Coronary artery (tissue), 2 donors: ENCODE data around the gene TMEM221.

Experiments
- DNase-seq: peaks from one replicate; pipeline ENCODE4 v3.0.0-alpha.2; 2017; ENCODE audit warnings: low spot score
- H3K27ac ChIP-seq, 2 donors: fragments of 200-600 bp; sonication (generic); one replicate each; pipeline ENCODE4 v1.5.1; 2016 to 2019
- H3K4me3 ChIP-seq: fragments of 200-600 bp; sonication (generic); 2 replicates; pipeline ENCODE4 v1.5.1; 2016; ENCODE audit warnings: mild to moderate bottlenecking, moderate library complexity
- CTCF ChIP-seq: fragments of 200-600 bp; sonication (generic); IDR thresholded peaks from one replicate; pipeline ENCODE4 v1.5.1; 2019; ENCODE audit warnings: antibody characterized with exemption

Gene TMEM221

GRCh38 chr19:17470068-17470841 is 21.8 kb upstream of the TMEM221 start, which contains the start of gene SLC27A1:
TSS of gene SLC27A1 (plus strand) at chr19:17470524. CDS start at chr19:17470541, 17 bp downstream.
- Histone ChIP-seq H3K27ac (peak within 1 kb of the TSS; percentile 84 to 97), H3K4me3 (peak within 1 kb of the TSS; percentile 84)
- peak; percentile 100 for DNase-seq
- TF ChIP-seq CTCF: no peak

DNA sequence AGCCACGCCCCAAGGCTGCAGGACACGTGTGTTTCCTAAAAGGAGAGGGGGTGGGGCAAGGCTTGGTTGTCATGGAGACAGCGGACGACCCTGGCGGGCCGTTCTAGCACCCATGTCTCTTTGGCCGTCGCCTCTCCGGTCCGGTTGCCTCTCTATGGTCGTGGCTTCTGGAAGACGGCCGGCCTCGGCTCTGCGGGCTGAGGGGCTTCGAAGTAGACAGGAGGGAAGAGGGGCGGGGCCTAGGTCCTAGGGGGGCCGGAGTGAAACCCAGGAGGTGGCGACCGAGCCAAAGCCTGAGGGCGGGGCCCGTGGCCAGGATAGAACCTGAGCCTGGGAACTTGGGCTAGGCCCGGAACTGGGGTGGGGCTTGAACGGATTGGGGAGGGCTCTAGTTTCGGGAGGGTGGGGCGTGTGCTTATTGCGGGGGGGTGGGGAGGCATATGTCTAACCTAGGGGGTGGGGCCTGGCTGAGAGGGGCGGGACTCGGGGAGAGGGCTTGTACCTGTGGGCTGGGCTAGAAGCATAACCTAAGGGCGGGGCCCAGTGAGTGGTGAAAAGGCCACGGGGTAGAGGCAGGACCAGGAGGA is 21.1 kb upstream of the TMEM221 start:
- TF ChIP-seq CTCF: no peak
- peak overlapping the region; percentile 84 to 97 for H3K27ac ChIP-seq
- H3K4me3 ChIP-seq: peak overlapping the region; percentile 84
- peak; percentile 98 for DNase-seq

DNA sequence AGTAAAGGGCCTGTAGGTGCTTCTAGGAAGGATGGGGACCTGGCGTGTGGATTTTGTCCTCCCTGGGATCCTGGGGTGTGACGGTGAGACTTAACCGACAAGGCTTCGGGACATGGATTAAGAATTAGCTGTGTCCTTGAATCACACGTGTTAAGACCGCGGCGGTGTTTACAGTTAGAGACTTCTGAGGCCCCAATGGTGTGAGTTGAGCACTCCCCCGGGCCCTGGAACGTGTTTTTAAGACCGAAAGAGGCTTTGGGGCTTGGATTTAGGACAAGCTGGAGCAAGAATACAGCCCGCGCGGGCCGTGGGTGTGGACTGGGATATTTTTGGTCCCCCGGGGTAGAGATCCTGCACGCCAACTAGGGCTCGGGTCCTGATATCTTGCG is 20.6 kb upstream of the TMEM221 start:
- Histone ChIP-seq H3K4me3 (peak overlapping the region; percentile 84), H3K27ac (peak overlapping the region; percentile 84 to 97)
- TF ChIP-seq CTCF: no peak
- no peak for DNase-seq

DNA sequence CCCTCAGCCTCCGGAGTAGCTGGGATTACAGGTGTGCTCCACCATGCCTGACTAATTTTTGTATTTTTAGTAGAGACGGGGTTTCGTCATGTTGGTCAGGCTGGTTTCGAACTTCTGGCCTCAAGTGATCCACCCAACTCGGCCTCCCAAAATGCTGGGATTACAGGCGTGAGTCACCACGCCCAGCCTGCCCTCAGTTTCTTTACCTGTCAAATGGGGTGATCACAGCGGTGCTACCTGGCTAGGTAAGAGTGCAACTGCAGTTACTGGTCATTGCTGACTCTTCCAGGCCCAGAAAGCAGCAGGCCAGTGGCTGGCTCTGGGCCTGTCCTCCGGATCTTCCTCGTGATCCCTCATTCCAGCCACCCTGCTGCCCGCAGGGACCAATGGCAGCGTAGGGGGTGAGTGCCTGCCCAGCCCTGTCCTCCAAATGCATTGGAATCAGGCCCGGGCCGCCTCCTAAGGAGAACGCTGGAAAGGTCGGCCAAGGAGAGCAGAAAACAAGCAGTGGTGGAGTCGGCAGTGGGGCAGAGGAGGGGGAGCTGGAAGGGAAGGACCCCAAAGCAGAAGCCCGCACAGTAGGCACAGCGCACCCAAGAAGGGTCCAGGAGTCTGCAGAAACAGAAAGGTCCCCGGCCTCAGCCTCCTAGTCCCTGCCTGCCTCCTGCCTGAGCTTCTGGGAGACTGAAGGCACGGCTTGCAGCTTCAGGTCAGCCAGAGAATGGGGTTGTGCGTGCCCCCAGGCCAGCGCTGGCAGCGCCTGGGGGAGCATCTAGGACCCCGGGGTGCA is 20.0 kb upstream of the TMEM221 start:
- Histone ChIP-seq H3K4me3 (peak overlapping the region; percentile 84), H3K27ac (peak overlapping the region; percentile 84 to 97)
- peak; percentile 84 for DNase-seq
- TF ChIP-seq CTCF: no peak

DNA sequence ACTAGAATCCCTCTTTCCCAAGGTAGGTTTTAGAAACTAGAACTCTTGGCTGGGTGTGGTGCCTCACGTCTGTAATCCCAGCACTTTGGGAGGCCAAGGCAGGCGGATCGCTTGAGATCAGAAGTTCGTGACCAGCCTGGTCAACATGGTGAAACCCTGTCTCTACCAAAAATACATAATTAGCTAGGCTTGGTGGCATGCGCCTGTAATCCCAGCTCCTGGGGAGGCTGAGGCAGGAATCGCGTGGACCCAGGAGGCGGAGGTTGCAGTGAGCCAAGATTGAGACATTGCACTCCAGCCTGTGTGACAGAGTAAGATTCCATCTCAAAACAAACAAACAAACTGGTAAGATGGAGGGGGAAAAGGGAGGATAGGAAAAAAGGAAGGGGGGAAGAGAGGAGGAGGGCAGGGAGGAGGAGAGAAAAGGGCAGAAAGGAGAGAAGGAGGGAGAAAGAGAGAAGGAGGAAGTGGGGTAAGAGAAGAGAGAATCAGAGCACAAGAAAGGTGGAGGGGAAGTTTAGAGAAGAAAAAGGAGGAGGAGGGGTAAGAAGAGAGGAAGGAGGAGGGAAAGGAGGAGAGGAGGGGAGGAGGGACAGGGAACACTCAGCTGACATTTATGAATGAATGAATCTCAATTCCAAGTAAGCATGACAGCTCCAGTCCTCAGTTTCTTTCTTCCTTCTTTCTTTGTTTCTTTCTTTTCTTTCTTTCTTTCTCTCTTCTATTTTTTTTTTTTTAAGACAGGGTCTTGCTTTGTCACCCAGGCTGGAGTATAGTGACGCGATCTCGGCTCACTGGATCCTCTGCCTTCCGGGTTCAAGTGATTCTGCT is 19.2 kb upstream of the TMEM221 start:
- H3K4me3 ChIP-seq: no peak overlapping the region
- peak overlapping the region; percentile 84 to 97 for H3K27ac ChIP-seq
- TF ChIP-seq CTCF: no peak
- DNase-seq: no peak

DNA sequence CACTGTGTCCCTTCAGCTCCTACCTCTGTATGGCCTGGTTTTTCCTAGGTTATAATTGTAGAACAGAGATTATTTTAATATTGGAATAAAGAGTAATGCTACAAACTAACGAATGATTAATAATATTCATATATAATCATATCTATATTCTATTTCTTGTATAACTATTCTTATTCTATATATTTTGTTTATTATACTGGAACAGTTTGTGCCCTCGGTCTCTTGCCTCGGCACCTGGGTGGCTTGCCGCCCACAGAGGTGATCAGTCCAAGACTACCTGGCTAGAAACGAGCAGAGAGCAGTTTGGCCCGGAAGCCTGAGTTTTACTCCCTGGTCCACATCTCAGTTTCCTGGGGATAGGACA is 18.0 kb upstream of the TMEM221 start:
- Histone ChIP-seq H3K4me3 (no peak overlapping the region), H3K27ac (no peak overlapping the region)
- no peak for TF ChIP-seq CTCF
- no peak for DNase-seq
